NB4 (cell line): ENCODE data around the gene DSE.

Experiments used
- MYC ChIP-seq: IDR thresholded peaks from 2 replicates; pipeline ENCODE4 v1.6.1; 2011; ENCODE audit warnings: low read depth, low read length
- POLR2A ChIP-seq: IDR thresholded peaks from 2 replicates; pipeline ENCODE4 v1.6.1; 2011; ENCODE audit warnings: mild to moderate bottlenecking; ENCODE audit not compliant: insufficient read length; ENCODE audit errors: extremely low read depth
- TF ChIP-seq, protein P1 (sequence below): IDR thresholded peaks from one replicate; pipeline ENCODE4 v1.5.1; 2012; ENCODE audit warnings: low read depth, low read length
- TF ChIP-seq, protein P2 (sequence below): IDR thresholded peaks from 2 replicates; pipeline ENCODE4 v1.6.1; 2011; ENCODE audit warnings: low read depth, low read length

DNA sequence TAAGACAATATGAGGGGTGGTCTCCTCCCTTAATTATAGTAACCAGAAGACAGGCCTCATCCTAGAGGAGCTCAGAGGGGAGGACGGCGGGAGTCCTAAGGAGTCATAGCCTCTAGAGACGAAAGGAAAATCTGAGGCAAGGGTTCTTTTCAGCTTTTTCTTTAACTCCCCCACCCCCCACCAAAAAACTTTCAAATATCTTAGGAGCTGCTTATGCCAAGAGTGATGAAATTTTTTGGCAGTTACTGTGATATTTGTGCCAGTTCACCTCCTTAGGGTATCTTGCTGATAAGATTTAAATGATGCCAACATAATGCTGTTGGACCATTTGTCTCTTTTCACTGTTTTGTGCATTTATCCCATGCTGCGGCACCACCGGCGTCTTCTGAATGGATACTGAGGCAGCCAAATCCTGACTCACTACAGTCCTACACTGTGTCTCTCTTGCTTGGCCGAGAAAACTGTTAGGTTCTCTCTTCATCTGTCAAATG, 44.5 kb upstream of the DSE start:
- TF ChIP-seq, protein P1, sequence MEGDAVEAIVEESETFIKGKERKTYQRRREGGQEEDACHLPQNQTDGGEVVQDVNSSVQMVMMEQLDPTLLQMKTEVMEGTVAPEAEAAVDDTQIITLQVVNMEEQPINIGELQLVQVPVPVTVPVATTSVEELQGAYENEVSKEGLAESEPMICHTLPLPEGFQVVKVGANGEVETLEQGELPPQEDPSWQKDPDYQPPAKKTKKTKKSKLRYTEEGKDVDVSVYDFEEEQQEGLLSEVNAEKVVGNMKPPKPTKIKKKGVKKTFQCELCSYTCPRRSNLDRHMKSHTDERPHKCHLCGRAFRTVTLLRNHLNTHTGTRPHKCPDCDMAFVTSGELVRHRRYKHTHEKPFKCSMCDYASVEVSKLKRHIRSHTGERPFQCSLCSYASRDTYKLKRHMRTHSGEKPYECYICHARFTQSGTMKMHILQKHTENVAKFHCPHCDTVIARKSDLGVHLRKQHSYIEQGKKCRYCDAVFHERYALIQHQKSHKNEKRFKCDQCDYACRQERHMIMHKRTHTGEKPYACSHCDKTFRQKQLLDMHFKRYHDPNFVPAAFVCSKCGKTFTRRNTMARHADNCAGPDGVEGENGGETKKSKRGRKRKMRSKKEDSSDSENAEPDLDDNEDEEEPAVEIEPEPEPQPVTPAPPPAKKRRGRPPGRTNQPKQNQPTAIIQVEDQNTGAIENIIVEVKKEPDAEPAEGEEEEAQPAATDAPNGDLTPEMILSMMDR, result no peak
- TF ChIP-seq POLR2A (no peak), MYC (no peak)
- TF ChIP-seq, protein P2, sequence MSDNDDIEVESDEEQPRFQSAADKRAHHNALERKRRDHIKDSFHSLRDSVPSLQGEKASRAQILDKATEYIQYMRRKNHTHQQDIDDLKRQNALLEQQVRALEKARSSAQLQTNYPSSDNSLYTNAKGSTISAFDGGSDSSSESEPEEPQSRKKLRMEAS, result no peak
